IPS-11a (cell line): Measurements from ENCODE around the gene IGFBP2.
"Not testable (repeated sequence)": the region's sequence is repeated elsewhere in the genome, so short reads cannot be mapped to it uniquely, and the experiment has no call there.

Experiments
- H3K4me3 ChIP-seq: one replicate; pipeline ENCODE4 v1.5.1; 2013; ENCODE audit warnings: low read depth, low read length, control low read depth

IGFBP2 gene, protein sequence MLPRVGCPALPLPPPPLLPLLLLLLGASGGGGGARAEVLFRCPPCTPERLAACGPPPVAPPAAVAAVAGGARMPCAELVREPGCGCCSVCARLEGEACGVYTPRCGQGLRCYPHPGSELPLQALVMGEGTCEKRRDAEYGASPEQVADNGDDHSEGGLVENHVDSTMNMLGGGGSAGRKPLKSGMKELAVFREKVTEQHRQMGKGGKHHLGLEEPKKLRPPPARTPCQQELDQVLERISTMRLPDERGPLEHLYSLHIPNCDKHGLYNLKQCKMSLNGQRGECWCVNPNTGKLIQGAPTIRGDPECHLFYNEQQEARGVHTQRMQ

DNA sequence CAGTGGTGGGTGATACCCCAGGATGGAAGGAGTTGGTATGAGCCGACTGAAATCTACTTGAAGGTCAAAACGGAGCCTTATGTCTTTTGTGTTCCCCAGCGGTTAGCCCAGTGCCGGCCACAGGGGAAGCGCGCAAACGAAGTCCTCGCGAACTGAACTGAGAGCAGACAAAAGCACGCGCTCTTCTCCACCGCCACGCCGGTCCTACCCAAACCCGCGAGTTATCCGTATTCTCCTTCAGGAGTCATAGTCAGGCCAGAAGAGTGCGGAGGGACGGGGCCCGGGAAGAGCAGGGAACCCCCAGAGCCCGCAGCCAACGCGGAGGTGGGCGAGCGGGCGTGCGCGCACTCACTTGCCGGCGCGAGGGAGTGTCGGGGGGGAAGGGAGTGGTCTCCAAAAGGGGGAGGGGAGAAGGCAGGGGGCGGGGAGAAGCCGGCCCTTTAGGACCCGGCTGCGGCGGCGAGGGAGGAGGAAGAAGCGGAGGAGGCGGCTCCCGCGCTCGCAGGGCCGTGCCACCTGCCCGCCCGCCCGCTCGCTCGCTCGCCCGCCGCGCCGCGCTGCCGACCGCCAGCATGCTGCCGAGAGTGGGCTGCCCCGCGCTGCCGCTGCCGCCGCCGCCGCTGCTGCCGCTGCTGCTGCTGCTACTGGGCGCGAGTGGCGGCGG, at the start of gene IGFBP2:
IGFBP2 (plus strand) TSS at position 469 of the 664 bp plus-strand sequence; CDS start at position 573, 104 bp downstream.
- peak within 1 kb of the TSS; percentile 79 for H3K4me3 ChIP-seq

DNA sequence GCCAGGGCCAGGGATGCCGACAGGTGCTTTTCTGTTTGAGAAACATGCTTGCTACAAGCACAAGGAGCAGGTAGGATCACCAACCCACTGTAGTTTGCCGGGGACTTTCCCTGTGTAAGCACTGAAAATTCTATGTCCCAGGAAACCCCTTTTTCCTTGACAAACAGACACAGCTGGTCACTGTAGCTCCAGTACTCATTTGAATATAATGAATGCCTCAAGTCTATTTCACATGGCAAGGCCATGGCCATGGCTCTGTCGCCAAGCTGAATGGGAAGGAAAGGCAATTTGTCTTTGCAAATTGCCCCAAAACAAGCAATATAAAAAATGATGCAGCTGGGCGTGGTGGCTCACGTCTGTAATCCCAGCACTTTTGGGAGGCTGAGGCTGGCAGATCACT, 49.6 kb upstream of the IGFBP2 start:
- no peak overlapping the region for H3K4me3 ChIP-seq

DNA sequence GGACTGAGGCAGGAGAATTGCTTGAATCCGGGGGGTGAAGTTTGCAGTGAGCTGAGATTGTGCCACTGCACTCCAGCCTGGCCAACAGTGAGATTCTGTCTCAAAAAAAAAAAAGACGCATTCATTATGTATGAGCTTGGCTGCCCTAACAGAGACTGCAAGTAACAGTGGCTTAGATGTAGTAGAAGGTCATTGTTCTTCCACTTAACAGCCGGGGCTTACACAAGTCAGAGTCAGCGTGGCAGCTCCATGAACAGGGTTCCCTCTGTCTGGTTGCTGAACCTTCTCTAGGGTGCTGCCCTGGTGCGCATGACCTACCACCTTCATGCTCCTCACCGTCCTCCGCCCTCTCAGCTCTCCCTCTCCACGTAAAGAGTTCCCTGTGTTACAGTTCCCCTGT, 49.1 kb upstream of the IGFBP2 start:
- no peak overlapping the region for H3K4me3 ChIP-seq

DNA sequence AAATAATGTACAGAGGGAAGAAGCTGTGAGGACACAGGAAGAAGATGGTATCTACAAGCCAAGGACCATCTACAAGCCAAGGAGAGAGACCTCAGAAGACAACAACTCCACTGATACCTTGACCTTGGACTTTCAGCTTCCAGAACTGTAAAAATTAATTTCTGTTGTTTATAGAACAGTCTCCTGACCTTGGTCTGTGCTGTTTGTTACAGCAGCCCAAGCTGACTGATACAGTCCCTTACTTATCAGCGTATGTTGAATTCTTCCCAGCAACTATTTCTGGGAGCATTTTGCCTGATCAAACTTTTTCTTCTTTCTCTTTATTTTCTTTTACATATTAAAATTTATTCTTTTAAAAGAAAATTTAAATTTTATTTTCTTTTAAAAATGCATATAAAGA, 47.8 kb upstream of the IGFBP2 start:
- no peak overlapping the region for H3K4me3 ChIP-seq

DNA sequence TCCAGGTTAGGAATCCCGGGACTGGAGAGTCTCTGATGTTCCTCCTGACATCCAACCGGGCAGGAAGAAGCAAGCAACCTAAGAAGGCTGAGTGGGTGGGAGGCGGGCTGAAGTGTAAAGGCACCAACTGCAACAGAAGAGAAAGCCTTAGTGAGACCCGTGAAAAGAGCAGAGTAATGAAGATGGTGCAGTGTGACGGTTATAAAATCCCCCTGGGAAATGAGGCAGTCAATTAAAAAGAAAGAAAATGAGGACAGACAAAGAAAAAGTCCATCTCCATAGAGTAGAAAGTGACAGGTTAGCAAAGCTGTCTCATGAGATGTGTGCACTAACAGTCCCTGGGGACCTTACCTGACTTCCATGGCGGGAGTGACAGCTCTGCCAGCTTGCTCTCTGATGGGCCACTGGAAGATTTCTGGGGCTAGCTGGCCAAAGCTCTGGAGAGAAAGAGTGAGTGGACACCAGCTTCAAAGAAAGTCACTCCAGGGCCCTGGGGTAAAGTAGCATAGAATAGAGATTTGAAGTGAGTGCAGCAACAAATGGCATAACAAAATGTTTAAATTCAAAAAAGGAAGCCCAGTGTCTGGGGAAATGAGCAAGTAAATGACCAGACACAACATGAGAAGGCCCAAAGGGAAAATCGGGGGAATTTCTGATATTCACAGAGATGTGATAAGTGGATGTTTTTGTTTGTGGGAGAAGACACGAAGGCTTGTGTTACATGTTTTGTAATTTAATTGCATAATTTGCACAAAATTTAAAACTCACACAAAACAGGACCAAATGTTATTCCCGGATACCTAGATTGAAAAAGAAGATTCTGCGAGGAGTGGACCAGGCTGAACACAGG, 44.1 kb upstream of the IGFBP2 start:
- H3K4me3 ChIP-seq = no peak overlapping the region

DNA sequence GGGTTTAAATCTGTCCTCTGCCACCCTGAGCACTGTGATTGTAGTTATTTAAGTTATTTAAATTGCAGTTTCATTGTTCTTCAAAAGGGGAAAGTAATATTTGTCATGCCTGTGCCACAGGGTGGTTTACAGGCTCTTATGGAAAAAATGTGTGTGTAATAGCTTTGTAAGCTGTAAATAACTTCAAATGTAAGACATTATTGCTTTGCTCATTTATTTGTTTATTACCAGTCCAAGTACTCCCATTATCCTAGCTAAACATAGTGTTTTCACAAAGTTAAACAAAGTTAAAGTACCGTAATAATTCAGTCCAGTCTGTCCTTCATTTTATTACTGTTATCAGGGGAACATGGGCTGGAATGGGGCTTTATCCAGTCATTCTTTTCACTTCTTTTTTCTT, 43.4 kb upstream of the IGFBP2 start:
- no peak overlapping the region for H3K4me3 ChIP-seq

DNA sequence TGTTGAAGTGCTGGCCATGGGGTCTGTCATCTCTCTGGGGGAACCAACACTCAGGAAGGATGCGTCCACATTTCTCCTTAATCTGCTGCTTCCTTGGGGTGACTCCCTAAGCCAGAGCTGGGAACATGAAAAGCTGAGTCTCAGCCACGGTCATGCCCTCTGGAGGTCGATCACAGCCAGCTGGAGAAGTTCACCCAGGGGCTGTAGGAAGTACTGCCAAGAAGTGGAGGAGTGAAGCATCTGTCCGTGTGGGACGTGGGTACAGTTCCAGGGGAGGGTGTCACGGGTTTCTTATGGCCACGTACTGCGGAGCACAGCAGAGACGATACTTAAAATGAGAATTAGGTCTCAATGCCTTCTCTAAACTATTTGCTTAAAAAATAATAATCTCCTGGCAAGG, 42.4 kb upstream of the IGFBP2 start:
- no peak overlapping the region for H3K4me3 ChIP-seq

DNA sequence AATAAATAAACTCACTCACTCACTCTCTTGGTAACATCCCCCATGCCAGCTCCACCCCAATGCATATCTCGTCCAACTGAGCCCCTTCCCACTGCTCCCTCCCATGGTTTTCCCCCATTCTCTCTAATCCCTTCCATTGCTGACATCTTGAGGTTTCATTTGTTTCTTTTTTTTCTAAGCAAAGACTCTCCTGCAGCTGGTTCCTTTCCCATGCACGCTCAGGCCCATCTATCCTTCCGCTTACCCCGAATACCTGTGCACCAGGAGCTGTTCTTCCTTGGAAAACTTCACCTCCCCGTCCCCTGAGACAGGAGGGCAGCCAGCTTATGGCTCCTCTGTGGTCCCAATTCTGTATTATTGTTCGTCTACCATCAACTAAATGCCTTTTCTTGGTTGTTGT, 41.7 kb upstream of the IGFBP2 start:
- H3K4me3 ChIP-seq = no peak overlapping the region

DNA sequence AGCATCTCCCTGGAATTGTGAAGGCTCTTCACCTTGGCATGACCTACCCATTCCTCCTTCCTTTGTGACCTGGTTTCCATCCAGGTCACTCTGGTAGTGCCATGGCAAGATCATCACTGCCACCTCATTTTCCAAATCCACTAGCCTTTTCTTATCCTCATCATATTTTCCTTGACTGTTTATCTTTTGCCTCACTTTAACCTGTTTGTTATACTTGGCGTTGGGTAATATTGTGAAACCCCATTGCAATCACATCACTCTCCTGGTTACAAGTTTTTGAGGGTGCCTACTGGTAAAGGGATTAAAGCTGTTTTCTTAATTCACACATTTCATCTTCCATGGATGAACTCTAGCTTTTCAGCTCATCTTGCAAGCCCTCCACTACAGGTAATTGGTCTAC, 39.1 kb upstream of the IGFBP2 start:
- no peak overlapping the region for H3K4me3 ChIP-seq

DNA sequence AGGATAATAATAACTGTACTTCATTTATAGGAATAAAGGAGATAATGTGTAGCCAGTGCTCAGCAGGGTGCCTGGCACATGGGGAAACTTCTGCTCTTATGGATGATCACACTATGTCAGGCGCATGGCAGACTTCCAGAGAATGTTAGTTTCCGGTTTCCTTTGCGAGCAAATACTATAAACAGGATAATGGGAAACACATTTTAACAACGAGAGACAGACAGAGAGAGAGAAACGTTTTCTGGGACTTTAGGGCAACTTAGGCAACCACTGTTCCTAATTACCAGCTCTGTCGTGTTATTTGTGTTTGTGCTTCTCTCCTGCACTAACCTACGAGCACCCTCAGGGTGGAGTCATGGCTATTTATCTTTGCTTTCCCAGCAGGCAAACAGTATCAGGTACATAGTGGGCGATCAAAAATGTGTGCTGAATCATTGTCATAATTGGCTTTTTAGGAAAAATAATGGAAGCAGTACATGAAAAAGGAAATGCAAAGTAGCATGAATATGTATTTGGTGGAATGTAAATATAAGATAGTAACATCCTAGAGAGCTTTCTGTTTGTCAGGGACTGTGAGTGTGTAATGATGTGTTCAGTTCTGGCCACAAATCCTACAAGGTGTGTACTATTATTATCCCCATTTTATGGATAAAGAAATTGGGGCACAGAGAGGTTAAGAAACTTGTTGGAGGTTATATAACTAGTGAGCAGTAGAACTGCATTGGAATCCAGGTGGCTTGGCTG, 36.8 kb upstream of the IGFBP2 start:
- H3K4me3 ChIP-seq = no peak overlapping the region

DNA sequence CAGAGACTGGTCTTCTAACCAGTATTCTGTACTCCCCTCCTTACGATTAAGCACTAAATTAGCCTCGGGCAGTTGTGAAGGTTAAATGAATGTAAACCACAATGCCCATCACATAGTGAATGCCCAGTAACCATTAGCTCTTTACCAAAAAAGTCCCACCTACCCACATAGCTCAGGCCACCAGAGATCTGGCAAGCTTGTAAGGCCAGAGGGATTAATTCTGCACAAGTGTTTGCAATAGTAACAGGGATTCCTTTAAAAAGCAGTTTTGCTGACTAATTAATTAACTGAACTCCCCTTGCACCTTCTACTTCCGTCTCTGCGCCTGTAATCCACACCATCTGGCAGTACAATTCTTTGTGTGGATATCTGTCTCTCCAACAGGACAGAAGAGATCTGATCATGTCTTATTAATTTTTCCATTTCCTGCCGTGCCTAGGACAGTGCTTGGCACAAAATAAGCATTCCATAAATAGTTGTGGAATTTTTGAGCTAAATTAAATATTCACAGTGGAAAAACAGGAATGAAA, 36.2 kb upstream of the IGFBP2 start:
- H3K4me3 ChIP-seq = no peak overlapping the region

DNA sequence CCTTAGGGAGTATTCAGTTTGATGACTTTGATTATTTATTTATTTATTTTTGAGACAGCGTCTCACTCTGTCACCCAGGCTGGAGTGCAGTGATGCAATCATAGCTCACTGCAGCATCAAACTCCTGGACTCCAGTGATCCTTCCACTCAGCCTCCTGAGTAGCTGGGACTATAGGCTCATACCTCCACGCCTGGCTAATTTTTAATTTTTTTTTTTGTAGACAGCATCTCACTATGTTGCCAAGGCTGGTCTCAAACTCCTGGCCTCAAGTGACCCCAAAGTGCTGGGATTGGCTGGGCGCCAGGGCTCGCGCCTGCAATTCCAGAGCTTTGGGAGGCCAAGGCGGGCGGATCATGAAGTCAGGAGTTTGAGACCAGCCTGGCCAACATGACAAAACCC, 35.4 kb upstream of the IGFBP2 start:
- H3K4me3 ChIP-seq = not testable (repeated sequence)

DNA sequence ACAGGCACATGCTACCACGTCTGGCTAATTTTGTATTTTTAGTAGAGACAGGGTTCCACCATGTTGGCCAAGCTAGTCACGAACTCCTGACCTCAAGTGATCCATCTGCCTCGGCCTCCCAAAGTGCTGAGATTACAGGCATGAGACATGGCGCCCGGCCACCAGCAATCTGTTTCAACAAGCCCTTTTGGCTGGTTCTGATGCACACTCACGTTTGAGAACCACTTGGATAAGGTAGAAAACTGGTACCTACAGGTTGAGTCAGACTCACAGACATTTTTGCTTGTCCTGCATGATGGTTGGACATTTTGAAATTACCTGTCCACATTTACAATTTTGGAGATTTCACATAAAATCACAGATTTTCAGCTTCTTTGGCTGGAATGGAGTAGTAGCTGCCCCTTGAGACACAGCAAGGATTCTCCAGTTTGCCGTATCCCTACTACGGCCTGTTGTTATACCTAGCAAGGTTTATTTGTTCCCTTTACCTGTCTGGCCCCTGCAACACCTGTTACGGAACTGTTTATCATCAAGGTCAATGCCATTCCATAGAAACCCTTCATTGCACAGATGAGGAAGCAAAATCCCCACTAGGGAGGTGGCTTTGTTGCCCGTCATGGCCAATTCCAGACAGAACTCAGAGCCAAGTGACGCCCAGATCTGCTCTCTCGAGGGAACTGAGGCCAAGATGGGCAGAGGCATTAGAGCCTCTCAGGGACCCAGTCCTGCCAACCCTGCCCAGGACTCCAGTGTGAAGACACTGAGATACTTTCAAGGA, 31.4 kb upstream of the IGFBP2 start:
- H3K4me3 ChIP-seq = no peak overlapping the region

DNA sequence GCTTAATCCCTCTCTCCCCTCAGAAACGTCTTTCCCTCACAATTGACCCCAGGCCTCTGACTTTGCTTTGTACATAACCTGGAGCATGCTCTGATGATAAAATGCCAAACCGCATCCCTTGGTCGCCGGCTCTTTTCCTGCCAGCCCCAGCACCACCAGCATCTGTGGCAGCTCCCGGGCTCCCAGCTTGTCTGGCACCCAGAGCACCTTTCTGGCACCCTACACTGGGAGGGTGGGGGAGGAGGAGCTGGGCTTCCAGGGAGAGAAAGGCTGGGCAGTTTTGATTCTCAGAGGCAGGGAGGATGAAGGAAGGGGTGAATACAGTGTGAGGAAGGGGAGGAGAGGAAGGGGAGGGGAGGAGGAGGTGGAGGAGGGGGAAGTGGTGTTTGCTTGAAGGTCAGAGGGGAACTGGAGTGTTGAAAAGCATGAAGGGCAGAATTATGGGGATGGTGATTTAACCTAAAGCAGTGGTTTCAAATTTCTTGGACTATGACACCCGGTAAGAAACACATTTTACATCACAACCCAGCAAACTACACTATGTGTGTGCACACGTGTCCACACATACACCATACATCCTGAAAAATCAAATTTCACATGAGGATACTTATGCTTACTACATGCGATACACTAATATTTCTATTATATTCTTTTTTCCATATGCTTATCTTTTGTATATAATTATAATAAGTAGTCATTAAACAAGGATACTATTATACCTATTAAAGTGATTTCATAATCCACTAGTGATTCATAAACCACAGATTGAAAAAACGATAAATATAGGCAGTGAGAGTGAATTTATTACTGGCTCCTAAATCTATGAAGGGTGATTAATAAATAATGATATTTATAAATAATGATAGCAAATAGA, 30.0 kb upstream of the IGFBP2 start:
- H3K4me3 ChIP-seq = no peak overlapping the region

DNA sequence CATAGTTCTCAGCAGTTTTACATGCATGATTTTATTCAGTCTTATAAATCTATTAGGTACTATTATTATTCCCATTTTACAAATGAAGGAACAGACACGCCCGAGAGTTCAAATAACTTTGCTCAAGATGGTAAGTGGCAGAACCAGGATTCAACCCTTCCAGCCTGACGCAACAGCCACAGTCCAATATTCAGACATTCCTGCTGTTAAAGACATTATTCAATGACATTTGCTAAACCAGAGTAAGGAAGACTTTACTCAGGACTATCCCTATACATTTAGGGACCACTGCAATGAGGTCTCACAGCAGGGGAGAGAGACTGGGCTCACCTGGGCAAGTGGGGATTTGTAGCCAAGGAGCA, 29.4 kb upstream of the IGFBP2 start:
- no peak overlapping the region for H3K4me3 ChIP-seq

DNA sequence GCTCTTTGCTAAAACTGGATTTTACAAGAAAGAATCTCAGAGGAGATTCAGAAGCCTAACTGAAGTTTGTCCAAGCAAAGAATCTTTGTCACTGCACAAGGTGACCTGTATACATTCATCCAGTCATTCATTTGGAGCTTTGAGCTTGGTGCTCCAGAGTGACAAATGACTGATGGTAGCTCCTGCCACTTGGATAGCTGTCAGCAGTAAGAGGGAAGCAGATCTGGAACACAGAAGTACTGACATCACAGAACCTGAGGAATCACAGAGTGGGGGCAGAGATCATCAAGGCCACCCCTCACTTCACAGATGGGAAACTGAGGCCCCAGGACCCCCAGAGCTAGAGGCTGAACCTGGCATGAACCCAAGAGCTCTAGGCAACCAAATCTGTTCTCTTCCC, 28.8 kb upstream of the IGFBP2 start:
- H3K4me3 ChIP-seq = no peak overlapping the region

DNA sequence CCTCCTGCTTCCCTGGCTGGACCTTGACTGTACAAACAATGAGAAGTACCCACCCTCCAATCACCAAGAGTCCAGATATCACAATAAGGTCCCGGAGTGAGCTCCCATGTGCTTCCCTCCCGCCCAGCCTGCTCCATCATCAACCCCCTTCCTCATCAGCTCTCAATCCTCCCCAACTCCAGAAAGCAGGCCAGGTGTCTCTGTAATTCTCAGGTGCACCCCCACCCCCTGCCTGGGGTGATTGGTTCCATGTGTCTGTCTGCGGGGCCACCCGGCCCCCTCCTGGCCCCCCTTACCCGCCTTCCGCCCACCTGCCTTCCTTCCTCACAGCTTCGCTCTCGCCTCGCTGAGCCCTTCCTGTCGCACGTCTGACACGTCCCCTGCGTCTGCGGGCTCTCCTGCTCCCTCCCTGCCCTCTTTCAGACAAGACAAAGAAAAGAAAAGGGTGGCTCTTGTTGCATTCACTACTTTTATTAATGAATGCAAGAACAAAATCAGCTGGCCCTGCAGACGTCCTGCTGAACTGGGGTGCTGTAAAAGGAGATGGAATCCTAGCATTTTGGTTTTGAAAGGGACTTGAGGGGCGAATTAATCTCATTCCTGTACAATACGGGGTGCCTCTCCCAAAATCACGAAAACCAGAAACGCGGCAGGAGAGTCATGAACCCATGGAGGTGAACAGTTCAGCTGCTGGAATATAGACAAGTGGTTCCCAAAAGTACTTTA, 26.5 kb upstream of the IGFBP2 start:
- H3K4me3 ChIP-seq = no peak overlapping the region

DNA sequence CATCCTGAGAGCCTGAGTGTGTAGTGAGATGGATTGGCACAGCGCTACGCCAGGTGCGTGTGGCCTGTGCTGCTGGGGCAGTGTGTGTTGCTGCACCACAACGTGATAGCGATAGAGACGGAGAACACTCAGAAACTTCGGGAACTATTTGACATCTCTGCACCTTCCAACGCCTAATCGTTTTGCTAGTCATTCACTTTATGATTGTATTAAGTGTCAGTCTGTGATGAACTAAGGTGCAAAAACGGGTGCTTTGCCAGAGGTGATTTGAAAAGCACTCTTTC, 26.0 kb upstream of the IGFBP2 start:
- no peak overlapping the region for H3K4me3 ChIP-seq

DNA sequence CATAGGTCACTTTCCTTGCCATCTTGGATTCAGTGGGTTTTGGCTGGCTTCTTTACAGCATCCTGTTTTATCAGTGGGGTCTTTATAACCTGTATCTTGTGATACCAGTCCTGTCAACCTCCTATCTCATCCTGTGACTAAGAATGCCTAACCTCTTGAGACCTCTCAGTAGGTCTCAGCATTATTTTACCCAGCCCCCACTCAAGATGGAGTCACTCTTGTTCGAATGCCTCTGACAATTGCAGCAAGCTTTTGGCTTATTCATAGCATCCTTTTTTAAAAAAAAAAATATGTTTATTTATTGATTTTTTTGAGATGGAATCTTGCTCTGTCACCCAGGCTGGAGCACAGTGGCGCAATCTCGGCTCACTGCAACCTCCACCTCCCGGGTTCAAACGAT, 24.7 kb upstream of the IGFBP2 start:
- no peak overlapping the region for H3K4me3 ChIP-seq
